NOMO-1 (cell line): Measurements from ENCODE around the gene NTRK1.

ENCODE experiments used
- DNase-seq, 2 experiments: peaks; one replicate each; lab custom pipeline; 2025; ENCODE audit not compliant: unreplicated experiment in 2 of 2; lab: John Stamatoyannopoulos, UW

NTRK1 gene

DNA sequence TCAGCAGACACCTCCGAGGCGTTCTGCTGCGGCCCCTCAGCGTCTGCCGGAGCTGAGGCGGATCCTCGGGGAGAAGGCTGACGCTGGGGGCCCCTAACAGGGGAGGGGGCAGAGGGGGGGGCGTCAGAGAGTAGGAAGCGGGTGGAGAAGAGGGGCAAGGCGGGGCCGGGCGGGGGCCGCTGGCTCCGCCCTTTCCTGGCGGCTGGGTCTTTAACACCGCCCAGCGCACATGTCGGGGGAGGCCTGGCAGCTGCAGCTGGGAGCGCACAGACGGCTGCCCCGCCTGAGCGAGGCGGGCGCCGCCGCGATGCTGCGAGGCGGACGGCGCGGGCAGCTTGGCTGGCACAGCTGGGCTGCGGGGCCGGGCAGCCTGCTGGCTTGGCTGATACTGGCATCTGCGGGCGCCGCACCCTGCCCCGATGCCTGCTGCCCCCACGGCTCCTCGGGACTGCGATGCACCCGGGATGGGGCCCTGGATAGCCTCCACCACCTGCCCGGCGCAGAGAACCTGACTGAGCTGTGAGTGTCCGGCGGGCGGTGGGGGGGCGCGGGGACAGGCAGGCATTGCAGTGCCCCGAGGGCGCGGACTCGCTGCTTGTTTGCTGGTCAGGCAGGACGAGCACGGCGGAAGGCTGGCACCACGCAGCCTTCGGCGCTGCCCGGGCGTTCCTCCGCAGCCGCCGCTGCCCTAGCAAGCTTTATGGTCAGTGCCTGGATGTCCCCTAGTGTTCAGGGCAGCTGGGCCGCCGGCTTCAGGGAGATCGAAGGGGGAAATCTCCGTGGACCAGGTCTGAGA lies at the start of gene NTRK1:
Gene NTRK1 (plus strand): TSS at position 238 of the 796 bp plus-strand sequence. CDS start 70 bp downstream, at position 308.
- peak in 1 of 2 experiments; percentile 12 for DNase-seq

DNA sequence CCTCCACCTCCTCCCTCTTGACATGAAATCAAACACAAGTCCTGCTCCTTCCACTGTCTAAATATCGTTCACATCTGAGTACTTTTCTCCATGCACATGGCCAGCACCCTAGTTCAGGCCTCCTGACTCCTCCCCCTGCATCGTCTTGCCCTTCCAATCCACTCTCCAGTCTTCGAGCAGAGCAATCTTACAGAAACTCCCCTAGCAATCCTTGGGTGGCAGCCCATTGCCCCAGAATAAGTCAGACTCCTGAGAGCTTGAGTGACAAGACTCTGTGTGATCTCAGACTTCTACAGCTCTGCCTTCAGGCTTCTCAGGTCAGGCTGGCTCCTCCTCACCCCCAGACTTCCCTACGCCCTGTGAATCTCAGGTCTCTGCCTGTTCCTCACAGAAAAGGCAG lies 49.5 kb upstream of the NTRK1 start:
- DNase-seq, result no peak

GRCh38 chr1:156812293-156812990 lies 48.2 kb upstream of the NTRK1 start:
- DNase-seq, result no peak

DNA sequence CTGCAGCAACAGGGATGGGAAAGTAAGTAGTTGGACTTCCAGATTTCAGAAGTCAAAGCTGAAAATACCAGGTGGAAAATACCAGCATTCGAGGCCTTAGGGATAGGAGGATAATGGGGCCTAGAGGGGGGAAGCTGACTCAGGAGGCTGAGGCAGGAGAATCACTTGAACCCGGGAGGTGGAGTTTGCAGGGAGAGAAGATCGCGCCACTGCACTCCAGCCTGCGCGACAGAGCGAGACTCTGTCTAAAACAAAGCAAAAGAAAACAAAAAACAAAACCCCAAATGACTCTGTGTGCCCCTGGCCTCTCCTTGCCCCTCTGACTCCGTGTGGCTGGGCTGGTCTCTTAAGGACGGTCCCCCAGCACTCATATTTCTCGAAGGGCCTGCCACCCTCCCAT lies 47.4 kb upstream of the NTRK1 start:
- no peak for DNase-seq

DNA sequence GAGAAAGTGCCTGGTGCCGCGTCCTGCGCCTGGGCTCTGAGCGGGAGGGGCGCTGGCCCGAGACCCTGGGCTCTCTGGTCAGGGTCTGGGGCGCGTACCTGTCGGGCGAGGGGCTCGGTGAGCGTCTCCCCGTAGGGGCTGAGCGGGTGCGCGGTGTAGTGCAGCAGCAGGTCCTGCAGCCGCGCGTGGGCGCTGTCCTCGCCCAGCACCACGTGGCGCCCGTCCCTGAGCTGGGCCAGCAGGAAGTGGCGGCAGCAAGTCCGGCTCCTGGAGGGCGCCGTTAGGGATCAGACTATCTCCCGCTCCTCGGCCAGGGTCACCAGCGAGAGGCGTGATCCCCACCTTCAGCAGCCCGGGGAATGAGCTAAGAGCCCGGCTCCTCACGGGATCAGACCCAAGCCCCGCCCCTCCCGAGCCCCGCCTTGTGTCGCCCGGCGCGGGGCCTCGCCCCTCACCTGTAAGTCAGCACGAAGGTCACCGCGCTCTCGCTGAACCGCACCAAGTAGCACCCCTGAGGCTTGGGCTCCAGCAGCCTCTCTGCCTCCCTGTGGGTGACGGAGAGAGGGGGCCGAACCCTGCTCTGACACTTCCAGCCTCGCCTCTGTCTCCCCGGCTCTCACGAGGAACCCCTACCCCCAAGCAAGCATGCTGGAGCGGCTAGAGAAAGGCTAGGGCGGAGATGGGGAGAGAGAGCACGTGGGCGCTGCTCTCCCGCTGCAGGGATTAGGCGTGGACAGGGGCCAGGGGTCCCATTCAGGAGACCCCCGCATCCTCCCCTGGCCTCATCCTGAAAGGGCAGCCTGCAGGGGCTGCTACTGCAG lies 46.7 kb upstream of the NTRK1 start:
- peak; percentile 53 to 54 for DNase-seq

DNA sequence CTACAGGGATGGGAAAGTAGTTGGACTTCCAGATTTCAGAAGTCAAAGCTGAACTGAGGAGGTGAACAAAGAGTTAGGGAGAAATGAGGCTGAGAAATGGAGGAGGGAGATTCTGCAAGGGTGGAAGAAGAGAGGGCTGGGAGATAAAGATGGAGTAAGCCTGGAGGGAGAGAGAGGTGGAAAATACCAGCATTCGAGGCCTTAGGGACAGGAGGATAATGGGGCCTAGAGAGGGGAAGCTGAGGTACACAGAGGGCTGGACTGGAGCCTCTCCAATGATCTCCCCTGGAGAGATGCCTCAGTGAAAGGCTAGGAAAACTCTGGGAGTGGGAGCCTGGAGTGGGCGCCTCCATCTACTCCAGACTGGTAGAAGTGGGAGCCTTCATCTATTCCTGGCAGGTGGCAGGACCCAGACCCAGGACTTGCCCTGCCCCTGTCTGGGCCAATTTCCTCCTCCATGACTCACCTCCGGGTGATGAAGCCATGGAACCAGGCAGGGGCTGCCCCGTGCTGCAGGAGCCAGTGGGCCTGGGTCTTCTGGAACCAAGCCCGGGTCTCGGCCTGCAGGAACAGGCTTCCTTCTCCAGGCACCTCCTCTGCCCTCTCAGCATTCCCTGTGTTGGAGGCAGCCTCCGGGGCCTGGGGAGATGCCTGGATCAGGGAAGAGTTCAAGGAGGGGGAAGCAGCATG lies 45.9 kb upstream of the NTRK1 start:
- no peak for DNase-seq

- no peak for DNase-seq
Observed at GRCh38 chr1:156815307-156815826, 45.3 kb upstream of the NTRK1 start.

DNA sequence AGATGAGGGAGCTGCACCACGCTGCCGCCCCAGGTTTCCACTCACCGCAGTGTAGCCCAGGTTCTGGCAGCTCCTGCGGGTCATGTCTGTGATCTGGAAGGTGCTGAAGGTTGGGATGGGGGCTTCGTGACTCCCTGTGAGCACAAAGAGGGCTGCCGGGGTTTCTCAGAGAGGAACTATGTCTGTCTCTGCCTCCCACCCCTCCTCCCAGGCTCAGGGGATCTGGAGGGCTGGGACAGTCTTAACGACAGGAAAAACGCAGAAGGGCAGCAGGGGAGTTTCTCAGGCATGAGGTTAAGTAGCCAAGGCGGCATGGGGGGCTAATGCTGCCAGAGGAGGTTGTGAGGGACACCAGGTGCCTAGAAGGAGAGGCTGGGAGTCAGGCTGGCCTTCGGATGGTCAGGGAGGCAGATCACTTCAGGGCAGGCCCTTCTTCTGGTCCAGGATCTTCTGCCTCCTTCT lies 44.7 kb upstream of the NTRK1 start:
- no peak for DNase-seq

DNA sequence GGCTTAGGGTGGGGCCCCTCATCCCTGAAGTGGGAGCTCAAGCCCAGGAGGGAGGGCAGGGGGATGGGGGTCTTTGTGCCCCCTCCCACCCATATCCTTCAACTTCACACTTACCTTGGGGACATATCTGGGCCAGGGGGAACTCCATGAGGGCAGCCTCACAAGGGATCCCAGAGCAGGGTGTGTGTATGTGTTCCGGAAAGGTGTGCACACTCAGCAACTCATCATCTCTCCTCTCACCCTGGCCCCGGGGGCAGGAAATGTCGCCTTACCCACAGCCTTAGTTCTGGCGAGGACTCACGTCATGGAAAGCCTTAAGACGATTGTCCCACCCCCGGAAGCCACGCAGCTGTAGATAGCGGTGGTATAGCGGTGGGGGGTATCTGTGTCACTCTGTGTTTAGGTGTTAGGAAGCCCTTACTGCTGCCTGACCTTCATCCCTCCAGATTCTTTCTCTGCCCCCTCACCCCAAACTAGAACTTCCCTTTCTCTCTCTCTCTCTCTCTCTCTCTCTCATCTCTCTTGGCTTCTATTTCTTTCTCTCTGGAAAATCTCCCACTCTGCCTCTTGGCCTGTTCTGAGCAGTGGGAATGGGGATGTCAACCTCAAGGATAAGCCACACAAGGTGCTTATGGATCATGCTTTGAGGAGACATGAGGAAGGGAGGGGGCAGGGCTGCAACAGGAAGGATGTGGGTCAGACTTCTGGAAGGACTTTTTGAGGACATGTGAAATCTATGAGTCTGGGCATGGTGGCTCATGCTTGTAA lies 43.9 kb upstream of the NTRK1 start, which contains the start of gene SH2D2A:
Gene SH2D2A (minus strand): TSS at position 288 of the 768 bp plus-strand sequence. CDS start 140 bp downstream, at position 148.
- peak; percentile 34 to 65 for DNase-seq

- no peak for DNase-seq
Observed at GRCh38 chr1:156821801-156822200, 38.9 kb upstream of the NTRK1 start.

GRCh38 chr1:156822680-156823079 lies 38.0 kb upstream of the NTRK1 start:
- no peak for DNase-seq

DNA sequence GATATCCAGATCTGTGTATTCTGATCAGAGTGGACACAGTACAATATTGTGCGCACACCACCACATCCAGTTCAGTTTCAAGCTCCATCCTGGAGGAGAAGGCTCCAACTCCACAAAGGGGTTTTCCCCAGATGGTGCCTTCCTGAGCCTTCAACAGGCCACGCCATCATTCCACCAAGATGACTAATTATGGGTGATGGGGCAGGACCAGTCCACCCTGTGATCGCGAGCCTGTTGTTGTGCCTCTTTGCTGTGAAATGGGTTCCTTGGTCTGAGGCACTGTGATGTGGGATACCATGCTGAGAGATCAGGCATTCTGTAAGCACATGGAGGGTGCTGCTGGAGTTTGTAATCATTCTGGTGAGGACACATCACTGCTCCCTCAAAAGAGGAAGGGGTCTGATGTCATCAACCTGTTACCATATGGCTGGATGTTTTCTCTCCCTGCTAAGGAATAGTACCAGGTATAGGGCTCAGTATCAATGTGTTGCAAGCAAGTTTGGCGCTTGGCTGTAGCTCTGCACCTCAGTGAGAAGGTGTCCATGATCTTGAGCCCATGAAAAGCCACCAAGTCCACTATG lies 37.4 kb upstream of the NTRK1 start:
- no peak for DNase-seq

GRCh38 chr1:156826630-156827029 lies 34.0 kb upstream of the NTRK1 start:
- no peak for DNase-seq

- DNase-seq, result no peak
Observed at GRCh38 chr1:156828400-156829124, 32.1 kb upstream of the NTRK1 start.

DNA sequence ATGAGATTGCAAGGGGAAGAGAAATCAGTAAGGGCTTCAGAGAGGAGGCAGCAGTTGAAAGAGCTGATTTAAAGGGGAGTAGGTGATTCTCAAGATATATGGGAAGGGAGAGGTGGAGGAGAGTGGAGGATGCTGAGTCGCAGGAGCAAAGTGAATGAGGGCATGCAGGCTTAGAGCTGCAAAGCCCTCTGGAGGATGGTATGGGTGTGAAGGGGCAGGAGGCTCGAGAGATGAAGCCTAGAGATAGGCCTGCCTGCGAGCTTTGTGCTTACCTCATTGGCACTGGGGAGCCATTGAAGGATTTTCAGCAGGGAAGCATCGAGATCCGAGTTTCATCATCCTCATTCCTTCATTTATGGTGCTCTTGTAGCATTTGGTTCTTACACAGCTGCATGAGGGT lies 28.2 kb upstream of the NTRK1 start:
- DNase-seq, result no peak

DNA sequence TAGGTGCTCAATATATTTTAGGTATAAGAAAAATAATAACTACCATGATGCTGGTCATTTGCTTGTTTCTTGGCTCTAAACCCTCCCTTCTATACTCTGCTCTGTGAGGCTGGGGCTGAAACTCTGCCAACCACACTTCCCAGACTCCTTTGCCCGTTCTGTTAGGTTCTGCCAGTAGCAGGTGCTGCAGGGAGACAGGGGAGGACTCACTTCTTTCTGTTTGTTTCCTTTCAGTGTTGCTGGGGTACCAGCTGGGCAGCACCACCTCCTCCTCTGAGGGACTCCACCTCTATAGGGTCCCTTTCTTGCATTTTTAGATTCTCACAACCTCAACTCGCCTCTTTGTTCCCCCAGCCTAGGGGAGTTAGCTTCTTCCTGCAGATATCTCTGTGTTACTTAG lies 27.1 kb upstream of the NTRK1 start:
- no peak for DNase-seq

DNA sequence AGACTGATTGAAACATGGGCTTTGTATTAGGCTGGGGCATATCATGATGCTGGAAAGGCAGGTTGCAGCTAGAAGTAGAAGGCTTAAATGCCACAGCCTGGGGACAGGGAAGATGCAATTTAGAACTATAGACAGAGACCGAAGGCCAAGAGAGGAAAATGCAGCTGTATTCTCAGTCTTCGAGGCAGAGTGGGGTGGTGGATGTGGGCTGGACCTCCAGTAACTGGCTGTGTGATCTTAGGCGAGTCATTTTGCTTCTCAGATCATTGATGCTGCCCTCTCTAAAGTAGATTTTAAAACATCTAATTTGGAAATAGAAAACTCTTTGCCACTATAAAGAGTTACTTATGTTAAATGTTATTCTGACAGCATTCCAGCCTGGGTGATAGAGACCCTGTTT lies 26.3 kb upstream of the NTRK1 start:
- no peak for DNase-seq

DNA sequence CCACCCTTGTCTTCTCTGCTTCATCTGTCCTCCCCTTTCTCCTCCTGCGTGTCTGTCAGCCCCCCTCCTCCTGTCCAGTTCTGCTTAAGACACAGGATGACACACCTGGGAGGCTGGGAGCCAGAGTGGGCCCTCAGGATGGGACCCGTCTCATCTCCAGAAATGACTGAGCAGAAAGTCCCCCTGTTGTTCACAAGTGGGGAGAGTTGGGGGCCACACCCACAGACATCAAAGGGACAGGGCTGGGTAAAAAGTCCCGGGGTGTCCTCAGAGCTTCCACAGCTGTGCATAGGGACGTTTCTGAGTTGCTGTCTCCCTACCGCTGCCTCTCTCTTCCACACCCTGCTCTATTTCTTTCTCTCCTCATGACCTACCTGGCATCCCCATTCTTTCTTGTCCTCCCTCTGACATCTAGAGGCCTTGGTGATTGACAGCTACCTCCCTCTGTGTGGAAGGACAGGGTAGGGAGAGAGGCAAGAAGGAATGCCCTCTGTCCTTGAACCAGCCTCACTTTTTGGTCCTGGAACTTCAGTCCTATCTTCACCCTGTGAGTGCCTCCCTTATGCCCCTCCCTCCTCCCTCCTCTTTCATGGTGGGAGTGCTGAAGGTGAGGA lies 24.5 kb upstream of the NTRK1 start:
- DNase-seq, result no peak
